GM21529 (cell line): ENCODE measurements around the gene PKHD1.

Source experiments
- ATAC-seq: cut with Tn5 transposase; IDR thresholded peaks from one replicate; pipeline ENCODE4 v1.9.1; 2021; ENCODE audit not compliant: unreplicated experiment

The PKHD1 gene

DNA sequence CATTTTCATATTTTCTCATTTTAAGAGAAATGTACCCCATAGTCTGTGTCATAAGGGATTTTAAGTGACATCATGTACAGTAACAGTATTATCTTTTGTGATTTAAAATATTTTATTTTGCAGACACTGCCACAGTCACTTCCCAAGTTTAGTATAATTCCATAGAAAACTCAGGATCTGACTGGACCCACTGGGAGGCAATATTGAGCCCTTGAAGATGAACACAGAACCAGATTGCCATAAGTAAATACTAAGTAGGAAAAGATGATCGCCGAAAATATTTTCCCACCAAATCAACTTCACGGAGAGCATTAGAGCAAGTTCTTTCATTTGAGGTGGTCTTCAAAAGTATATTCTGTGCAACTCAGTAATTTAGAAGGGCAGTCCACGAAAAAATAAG, 17.6 kb upstream of the PKHD1 start:
- no peak for ATAC-seq

DNA sequence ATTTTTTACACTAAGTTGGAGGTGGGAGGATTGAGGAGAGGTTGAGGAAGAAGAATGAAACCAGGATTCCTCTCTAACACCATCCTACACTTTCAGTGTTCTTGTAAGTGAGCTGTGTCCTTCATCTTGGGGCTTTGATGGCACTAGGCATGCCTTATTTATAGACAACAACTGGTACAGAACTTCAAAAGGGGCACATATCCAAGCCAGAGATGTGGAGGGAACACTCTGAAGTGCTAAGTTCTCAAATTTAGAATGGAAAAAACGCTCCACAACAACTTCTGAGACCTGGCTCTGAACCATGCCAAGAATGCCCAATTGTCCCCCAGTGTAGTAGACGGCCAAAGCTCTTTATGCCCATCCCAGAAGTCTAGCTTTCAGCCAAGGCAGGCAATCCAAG, 16.2 kb upstream of the PKHD1 start:
- ATAC-seq = no peak

DNA sequence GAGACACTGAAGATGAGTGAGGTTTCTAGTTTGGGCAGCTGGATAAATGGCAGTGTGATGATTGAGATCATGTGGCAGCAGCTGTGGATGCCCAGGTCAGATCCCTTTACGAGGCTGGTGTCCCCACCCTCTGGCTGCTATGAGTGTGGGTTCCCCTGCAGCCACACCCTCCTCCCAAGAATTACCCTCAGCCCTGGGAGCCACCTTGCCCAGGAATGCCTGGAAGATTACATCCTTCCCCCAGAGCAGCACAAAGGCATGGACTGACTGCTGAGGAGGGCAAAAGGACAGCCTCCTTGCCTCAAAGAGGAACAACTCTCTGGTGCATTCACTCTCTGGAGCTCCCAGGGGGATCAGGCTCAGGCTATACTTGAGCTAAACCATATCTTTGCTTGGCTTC, 15.0 kb upstream of the PKHD1 start:
- no peak for ATAC-seq

GRCh38 chr6:52098721-52099120, 11.3 kb upstream of the PKHD1 start:
- ATAC-seq = no peak

DNA sequence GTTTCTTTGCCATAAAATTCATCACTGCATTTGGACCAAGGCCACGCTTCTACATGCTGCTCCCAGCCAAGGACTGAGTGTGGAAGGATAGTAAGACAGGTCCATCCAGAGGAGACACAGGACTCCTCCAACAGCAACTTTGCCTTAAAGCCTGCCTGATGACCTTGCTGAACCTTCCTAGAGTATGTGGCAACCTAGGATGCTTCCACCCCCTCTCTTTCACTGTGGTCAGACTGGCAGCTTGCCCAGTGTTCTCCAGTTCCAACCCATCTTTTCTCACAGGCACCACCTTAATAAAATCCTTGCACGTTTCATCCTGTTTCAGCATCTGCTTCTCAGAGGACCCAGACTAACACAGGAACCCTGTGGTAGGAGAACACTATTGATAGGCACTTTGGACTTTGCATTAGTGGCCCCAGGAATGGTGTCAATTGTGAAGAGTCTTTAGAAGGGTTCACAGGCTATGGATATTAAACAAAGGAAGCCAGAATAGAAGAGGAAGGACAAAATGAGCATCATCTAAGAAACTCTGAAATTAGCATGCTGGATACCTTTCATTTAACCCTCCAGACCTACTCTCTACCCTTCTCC, 2.4 kb upstream of the PKHD1 start:
- ATAC-seq = no peak

DNA sequence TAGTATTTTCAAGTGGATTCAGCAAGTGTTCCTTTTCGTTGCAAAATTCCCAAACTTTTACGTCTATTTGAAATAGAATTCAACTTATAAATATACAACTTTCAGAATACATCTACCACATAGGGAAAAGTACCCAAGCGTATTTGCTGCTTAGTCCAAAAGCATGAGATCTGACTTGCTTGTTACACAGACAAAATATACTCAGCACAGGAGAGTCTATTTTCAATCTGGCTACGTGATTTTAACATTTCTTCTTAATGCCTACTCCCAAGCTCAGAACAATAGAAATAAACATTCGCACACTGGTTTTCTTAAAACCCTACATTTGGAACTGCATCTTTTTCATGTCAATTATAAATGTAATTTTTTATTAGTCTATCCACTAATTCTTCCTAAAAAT, 672 bp downstream of the PKHD1 start:
- ATAC-seq = no peak

GRCh38 chr6:52081237-52081636, 6.2 kb downstream of the PKHD1 start:
- no peak for ATAC-seq

DNA sequence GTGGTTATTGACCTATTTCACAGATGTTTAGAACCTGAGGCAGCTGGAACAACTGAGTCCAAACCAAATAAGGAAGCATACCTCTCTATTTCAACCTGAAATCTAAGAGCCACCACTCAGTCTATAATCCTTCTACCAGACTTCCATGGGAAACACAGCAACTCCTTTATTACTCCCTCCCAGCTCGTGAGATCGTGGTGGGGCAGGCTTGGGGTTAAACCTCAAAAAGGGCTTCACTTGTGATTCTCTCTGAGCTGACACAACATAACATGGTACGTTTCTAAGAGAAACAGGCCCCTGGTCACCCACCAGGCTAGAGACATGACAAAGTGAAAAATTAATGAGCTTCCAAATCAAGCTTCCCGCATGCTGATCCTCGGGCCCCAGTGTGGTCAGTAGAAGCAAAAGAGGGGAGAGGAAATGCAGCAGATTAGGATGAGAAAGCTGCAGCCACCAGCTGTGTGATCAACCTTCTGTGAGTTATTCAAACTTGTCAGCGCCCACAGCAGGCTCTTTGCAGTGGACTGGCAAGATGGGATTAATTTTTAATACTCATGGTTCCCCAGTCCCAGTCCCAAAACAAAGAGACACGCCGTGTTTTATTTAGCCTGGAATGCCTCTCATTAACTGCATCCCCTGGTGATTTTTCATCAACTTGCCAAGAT, 9.3 kb downstream of the PKHD1 start:
- no peak for ATAC-seq

DNA sequence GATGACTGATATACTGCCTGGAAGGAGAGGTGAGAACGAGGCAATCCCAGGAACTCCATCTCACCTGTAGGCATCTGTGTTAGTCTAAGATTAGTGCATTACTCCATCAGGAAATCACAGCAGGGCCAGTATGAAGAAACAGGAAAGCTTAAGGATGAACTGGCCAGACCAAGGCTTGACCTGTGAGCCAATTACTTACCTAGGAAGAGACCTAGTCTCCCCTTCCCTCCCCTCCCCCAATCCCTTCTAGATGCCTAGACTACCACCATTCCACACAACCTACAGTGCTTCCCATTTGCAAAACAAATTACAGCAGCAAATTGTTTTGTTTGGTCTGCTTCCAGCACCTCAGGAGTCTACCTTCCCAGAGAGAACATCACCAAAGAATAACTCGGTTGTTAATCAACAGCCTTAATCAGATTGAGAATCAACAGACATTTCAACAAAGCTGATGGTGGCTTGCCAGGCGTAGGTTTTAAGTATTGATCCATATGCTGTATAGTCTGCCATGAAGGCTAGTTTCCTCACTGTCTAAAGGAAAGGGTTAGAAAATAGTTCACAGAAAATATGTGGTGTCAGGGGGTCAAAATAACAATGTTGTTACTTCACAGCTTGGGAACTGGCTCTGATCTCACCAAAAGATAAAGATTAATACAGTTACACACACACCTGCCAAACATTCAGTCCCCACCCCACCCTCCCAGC, 10.1 kb downstream of the PKHD1 start:
- ATAC-seq = no peak

- ATAC-seq = no peak
Observed at GRCh38 chr6:52076791-52077179, 10.6 kb downstream of the PKHD1 start.

DNA sequence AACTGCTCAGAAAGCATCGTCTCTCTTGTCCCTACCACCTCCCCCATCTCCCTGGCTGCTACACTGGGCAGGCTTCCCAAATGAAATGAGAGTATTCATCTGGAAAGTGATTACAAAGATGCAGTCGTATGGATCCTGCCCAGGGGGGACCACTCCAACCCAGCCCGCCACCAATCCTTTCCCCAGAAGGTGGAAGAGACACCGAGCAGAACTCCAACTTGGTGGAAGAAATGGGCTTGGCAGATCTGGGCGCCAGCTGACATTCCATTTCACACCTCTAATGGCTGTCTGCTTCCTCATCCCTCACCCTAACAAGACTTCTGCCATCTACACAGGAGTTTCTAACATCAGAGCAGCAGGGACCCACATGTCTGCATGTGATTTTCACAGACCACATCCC, 12.7 kb downstream of the PKHD1 start:
- ATAC-seq = no peak

- ATAC-seq = no peak
Observed at GRCh38 chr6:52074155-52074554, 13.3 kb downstream of the PKHD1 start.

- no peak for ATAC-seq
Observed at GRCh38 chr6:52065621-52066020, 21.8 kb downstream of the PKHD1 start.

DNA sequence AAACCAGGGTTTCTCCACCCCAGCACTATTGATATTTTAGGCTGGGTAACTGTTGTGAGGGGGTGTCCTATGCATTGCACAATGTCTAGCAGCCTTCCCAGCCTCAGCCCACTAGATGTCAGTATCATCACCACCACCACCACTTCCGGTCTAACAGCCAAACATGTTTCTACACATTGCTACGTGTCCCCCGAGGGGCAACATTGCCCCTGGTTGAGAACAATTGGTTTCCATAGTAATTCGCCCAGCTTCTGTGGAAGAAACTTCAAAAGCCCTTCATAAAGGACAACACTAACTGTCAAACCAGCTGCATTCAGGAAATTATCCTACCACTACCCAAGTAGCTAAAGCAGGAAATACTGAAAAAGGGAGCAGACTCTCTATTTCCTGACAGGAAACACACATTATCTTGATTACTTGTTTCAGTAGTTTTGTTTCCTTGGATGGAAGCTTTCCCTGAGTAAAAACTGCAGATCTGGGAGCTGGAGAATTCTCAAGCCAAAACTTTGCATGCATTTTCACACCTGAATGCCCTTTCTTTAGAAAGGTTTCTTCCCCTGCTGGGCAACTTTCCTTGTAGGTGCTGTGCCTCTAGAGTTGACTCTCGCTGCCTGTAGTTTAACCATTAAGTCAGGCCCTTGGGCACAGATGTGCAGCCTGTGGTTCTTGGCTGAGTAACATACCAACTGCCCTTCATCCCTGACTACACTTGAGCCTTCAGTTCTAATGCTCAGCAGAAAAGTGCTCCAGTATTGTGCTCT, 23.6 kb downstream of the PKHD1 start:
- ATAC-seq = peak; percentile 99

- no peak for ATAC-seq
Observed at GRCh38 chr6:52061481-52061880, 25.9 kb downstream of the PKHD1 start.

DNA sequence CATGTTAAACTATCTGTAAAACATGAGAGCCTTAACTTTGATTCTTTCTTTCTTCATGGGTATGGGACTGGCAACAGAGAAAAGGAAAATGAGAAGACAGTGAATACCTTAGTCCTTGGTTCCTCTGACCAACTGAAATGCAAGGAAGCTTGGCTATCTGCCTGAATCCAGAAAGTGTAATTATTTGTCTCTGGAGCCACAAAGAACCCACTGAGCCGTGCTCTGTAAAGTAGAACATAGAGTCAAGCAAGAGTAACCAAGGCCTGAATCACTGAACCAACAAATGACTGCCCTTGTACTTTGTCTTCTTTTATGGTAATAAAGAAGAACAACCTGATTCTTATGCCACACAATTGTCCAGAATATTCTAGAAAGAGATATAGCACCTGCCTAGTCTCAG, 27.6 kb downstream of the PKHD1 start:
- ATAC-seq = no peak

DNA sequence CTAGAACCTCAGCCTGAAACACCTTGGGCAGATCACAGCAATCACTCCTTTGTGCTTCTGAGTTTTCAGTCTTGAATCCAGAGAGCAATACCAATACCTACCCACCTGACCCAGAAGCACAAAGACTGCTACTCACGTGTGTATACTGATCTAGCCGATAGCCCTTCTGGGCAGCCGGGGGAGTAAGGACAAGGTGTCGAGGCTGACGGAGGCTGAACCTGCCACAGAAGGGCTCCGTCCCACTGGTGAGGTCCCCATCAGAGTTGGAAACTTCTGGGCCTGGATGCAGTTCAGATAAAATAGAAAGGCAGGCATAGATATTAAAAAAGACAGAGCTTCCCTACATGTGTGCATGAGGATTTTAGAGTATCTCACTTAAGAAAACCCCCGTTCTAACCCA, 32.0 kb downstream of the PKHD1 start:
- ATAC-seq = no peak

GRCh38 chr6:52053038-52053695, 34.2 kb downstream of the PKHD1 start:
- no peak for ATAC-seq

- ATAC-seq = no peak
Observed at GRCh38 chr6:52050051-52050405, 37.4 kb downstream of the PKHD1 start.

GRCh38 chr6:52049252-52050050, 38.0 kb downstream of the PKHD1 start:
- ATAC-seq = peak; percentile 61

GRCh38 chr6:52046456-52046855, 41.0 kb downstream of the PKHD1 start:
- no peak for ATAC-seq
